Omental fat pad (tissue), 4 donors: ENCODE results near the gene CATSPER3. TPM values are rescaled to one million over a fixed set of nuclear protein-coding genes. Genes with fewer than 3 reads are reported as not detected.

ENCODE experiments used
- ATAC-seq: fragments of 150-250 bp; one replicate; pipeline ENCODE4 v1.9.1; 2016; ENCODE audit warnings: mild to moderate bottlenecking, moderate library complexity; ENCODE audit not compliant: low FRiP score
- DNase-seq: peaks from one replicate; pipeline ENCODE4 v3.0.0-alpha.2; 2019; ENCODE audit warnings: low spot score
- total RNA-seq, 4 donors: library from RNA; depleted of rRNA; stranded (reverse); fragments of >200 nt; gene quantifications; one replicate each; pipeline ENCODE4 v1.1.0, GENCODE V29; 2016
- TF ChIP-seq, protein P1 (sequence below), 3 donors: fragments of 450-650 bp; IDR thresholded peaks; one replicate each; pipeline ENCODE4 v1.5.1; 2016 to 2017; ENCODE audit warnings: antibody characterized with exemption in 3 of 3, mild to moderate bottlenecking in 3 of 3, moderate library complexity in 2 of 3

The CATSPER3 gene
- total RNA-seq, 4 donors from 2014 or later: 0.46 to 0.48 TPM; not detected in 2

- DNase-seq: no peak
- TF ChIP-seq, protein P1, sequence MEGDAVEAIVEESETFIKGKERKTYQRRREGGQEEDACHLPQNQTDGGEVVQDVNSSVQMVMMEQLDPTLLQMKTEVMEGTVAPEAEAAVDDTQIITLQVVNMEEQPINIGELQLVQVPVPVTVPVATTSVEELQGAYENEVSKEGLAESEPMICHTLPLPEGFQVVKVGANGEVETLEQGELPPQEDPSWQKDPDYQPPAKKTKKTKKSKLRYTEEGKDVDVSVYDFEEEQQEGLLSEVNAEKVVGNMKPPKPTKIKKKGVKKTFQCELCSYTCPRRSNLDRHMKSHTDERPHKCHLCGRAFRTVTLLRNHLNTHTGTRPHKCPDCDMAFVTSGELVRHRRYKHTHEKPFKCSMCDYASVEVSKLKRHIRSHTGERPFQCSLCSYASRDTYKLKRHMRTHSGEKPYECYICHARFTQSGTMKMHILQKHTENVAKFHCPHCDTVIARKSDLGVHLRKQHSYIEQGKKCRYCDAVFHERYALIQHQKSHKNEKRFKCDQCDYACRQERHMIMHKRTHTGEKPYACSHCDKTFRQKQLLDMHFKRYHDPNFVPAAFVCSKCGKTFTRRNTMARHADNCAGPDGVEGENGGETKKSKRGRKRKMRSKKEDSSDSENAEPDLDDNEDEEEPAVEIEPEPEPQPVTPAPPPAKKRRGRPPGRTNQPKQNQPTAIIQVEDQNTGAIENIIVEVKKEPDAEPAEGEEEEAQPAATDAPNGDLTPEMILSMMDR (IDR thresholded peaks at IDR 0.05): no peak
- ATAC-seq: no peak
These were observed 42.2 kb downstream of the CATSPER3 start for GRCh38 chr5:135009736-135010501.

DNA sequence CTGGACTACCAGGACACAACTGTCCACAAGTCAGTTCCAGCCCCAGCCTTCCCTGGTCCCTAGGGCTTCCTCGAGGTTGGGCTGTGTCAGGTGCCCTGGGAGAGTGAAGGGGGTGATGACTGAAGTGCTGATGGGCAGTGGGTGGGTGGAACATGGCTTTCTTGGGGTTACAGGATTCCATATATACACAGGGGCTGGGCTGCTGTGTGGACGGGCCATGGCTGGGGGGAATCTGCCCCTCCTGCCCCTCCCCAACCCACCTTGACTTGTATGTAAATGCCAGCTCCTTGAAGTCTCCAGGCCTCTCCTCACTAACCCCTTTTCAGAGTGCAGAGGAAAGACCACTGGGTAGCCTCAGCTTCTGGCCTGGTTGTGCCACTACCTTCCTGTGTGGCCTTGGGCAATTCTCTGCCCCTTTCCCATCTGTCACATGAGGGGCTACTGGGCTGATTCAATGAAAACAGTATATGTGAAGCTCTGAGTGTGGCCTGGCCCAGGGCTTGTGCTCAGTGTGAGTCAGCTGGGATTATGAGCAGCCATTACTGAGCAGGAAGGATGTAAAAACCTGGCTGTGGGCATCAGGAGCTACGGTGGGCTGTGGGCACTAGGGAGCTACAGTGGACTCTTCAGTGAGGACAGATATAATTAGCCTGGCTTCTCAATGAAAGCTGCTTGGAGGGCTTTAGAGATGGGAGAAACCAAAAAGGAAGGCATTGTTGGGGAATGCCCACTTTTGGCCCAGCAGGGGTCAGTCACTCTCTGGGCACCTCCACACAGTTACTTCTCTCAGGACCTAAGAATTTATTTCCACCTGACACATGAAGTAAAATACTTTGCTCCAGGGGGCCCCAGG is 43.0 kb downstream of the CATSPER3 start:
- TF ChIP-seq, protein P1 (IDR thresholded peaks at IDR 0.05): no peak
- ATAC-seq (no peak), DNase-seq (no peak)

DNA sequence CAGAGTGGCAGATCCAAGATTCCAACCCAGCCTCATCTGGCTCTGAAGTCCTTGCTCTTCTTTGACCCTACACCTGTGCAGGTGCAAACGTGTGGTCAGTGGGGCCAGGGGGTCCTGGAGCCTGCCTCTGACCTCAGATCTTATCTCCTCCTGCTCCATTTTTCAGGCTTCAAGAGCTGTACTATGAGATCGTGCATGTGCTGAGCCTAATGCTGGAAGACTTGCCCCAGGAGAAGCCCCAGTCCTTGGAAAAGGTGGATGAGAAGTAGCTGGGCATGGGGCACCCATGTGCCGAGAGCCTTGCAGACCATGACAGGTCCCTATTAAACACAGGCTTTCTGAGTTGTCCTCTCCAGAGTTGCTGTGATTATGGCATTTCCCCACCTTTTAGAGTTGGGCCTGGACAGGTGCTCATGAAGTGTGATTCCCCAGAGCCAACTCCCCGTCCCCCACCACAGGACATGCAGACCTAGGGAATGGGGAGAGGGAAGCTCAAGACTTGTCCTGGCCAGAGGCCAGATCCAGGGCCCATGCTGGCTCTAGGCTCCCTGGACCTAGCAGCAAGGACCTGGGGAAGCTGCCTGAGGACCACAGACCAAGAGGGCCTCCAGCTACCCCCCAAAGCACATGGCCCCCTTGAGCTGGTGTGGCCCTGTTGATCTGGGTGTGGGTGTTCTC is 43.8 kb downstream of the CATSPER3 start:
- TF ChIP-seq, protein P1 (IDR thresholded peaks at IDR 0.05): no peak
- no peak for ATAC-seq
- no peak for DNase-seq

DNA sequence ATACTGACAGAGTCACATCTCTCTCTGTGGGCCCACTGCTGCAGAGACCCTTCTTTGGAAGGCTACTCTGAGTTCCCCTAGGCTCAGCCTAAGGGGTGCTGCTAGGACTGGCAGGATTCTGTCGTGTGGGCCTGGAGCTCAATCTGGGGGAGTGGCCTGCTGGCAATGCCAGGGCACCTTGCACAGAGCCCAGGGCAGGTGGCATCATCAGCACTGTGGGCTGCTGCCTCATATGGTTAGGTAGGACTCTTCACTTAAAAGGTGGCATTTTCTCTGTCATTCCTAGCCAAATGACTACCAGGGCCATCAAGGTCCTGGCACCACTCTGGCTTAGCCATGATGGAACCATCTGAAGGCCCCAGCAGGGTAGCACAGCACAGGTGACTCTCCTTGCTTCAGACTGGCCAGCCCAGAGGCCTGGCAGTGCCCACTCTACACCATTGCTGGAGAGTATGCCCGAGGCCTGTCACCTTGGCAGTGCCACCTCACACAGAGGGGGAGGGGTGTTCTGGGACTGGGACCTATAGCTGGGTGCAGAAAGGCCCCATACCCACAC is 44.4 kb downstream of the CATSPER3 start:
- DNase-seq (no peak), ATAC-seq (no peak)
- TF ChIP-seq, protein P1 (IDR thresholded peaks at IDR 0.05): no peak

GRCh38 chr5:135012951-135013391 is 45.3 kb downstream of the CATSPER3 start:
- DNase-seq: no peak
- TF ChIP-seq, protein P1 (IDR thresholded peaks at IDR 0.05): no peak
- no peak for ATAC-seq

- no peak for ATAC-seq
These were observed 45.7 kb downstream of the CATSPER3 start for GRCh38 chr5:135013445-135013844.

More at GRCh38 chr5:135013445-135013844, 45.7 kb downstream of the CATSPER3 start:
- TF ChIP-seq, protein P1 (IDR thresholded peaks at IDR 0.05): no peak
- DNase-seq: no peak
